Measurements from ENCODE around the gene ABCA2. TPM values are rescaled to one million over a fixed set of nuclear protein-coding genes. Genes with fewer than 3 reads are reported as not detected.

ABCA2 gene
- total RNA-seq, 6 donors from 2014 or later: 14.7 to 49.2 (median 29.6) TPM

GRCh38 chr9:136995362-136995761 lies 32.7 kb downstream of the ABCA2 start:
- H3K36me3 ChIP-seq: peaks cover 0 to 12% (median 5%) of the 10 kb centered on the region in 4 donors

GRCh38 chr9:136994888-136995230 lies 33.2 kb downstream of the ABCA2 start:
- H3K9me3 ChIP-seq: no peaks in the 10 kb centered on the region
- DNase-seq: peak in 1 of 2 donors; percentile 86
- H3K36me3 ChIP-seq: peaks cover 0 to 12% (median 5%) of the 10 kb centered on the region in 4 donors
- peaks cover 62 to 86% (median 63%) of the 10 kb centered on the region in 4 donors for H3K4me1 ChIP-seq
- 60 to 65% methylated on average over 2 to 39 of the region's 40 CpGs for WGBS, 2 donors
- no peak for ATAC-seq (ENCODE audit: low FRiP score in 2 of 2)
- H3K27ac ChIP-seq: peak overlapping the region in 1 of 4 donors; percentile 73
- no peaks in the 10 kb centered on the region for H3K27me3 ChIP-seq
- H3K4me3 ChIP-seq: peak overlapping the region in 3 of 4 donors; percentile 31 to 50 (median 46)
- TF ChIP-seq POLR2AphosphoS5 (IDR thresholded peaks at IDR 0.05) (no peak), CTCF (IDR thresholded peaks at IDR 0.05) (no peak), EP300 (IDR thresholded peaks at IDR 0.05) (no peak), POLR2A (IDR thresholded peaks at IDR 0.05) (no peak)

More at GRCh38 chr9:136995362-136995761, 32.7 kb downstream of the ABCA2 start:
- 36 to 57% methylated on average over 25 of the region's 30 CpGs for WGBS, 2 donors
- TF ChIP-seq CTCF (IDR thresholded peaks at IDR 0.05) (no peak), POLR2AphosphoS5 (IDR thresholded peaks at IDR 0.05) (no peak), EP300 (IDR thresholded peaks at IDR 0.05) (no peak)
- Histone ChIP-seq H3K9me3 (no peaks in the 10 kb centered on the region), H3K27ac (peak overlapping the region; percentile 67 to 90 (median 78)), H3K27me3 (no peaks in the 10 kb centered on the region), H3K4me3 (peak overlapping the region in 3 of 4 donors; percentile 31 to 50 (median 46)), H3K4me1 (peaks cover 63 to 91% (median 66%) of the 10 kb centered on the region in 4 donors)
- ATAC-seq (ENCODE audit: low FRiP score in 2 of 2) (no peak), DNase-seq (no peak)

GRCh38 chr9:136994180-136994887 lies 33.7 kb downstream of the ABCA2 start:
- H3K4me1 ChIP-seq: peaks cover 58 to 81% (median 59%) of the 10 kb centered on the region in 4 donors
- ATAC-seq (ENCODE audit: low FRiP score in 2 of 2): no peak
- H3K36me3 ChIP-seq: peaks cover 0 to 12% (median 5%) of the 10 kb centered on the region in 4 donors
- H3K4me3 ChIP-seq: peak overlapping the region in 1 of 4 donors; percentile 46
- H3K27me3 ChIP-seq: no peaks in the 10 kb centered on the region
- TF ChIP-seq POLR2AphosphoS5 (IDR thresholded peaks at IDR 0.05): no peak
- no peak for TF ChIP-seq CTCF (IDR thresholded peaks at IDR 0.05)
- no peak for TF ChIP-seq EP300 (IDR thresholded peaks at IDR 0.05)
- no peak for TF ChIP-seq POLR2A (IDR thresholded peaks at IDR 0.05)
- DNase-seq: peak in 1 of 2 donors; percentile 83
- WGBS, 2 donors: 78 to 91% methylated on average over 26 to 46 of the region's 54 CpGs
- H3K27ac ChIP-seq: peak overlapping the region in 2 of 4 donors; percentile 83 to 93
- no peaks in the 10 kb centered on the region for H3K9me3 ChIP-seq

- TF ChIP-seq EP300 (IDR thresholded peaks at IDR 0.05): no peak
- no peak for TF ChIP-seq CTCF (IDR thresholded peaks at IDR 0.05)
- no peak for TF ChIP-seq POLR2A (IDR thresholded peaks at IDR 0.05)
- no peak for TF ChIP-seq POLR2AphosphoS5 (IDR thresholded peaks at IDR 0.05)
Measured at GRCh38 chr9:136992819-136993369, 35.1 kb downstream of the ABCA2 start.

More at GRCh38 chr9:136992819-136993369, 35.1 kb downstream of the ABCA2 start:
- ATAC-seq (ENCODE audit: low FRiP score in 2 of 2): no peak
- Histone ChIP-seq H3K9me3 (no peaks in the 10 kb centered on the region), H3K36me3 (peaks cover 0 to 12% (median 5%) of the 10 kb centered on the region in 4 donors), H3K4me1 (peaks cover 51 to 66% (median 55%) of the 10 kb centered on the region in 4 donors), H3K27me3 (no peaks in the 10 kb centered on the region), H3K4me3 (peak overlapping the region; percentile 69 to 90 (median 83)), H3K27ac (peak overlapping the region; percentile 83 to 93 (median 88))
- WGBS, 2 donors: 62 to 89% methylated on average over 5 to 12 of the region's 18 CpGs
- no peak for DNase-seq
